HCT116 (cell line): ENCODE measurements around the gene PROSER3. TPM values are rescaled to one million over a fixed set of nuclear protein-coding genes. Genes with fewer than 3 reads are reported as not detected.

ENCODE experiments used
- ATAC-seq: fragments of 200-7000 bp; cut with Tn5 transposase; 2 replicates; pipeline ENCODE4 v1.9.1; 2020; ENCODE audit warnings: mild to moderate bottlenecking, moderate library complexity
- BruUV-seq: library from RNA; stranded (reverse); fragments of 400-500 nt; replicated peaks from 2 replicates; lab custom pipeline; 2021; lab: Mats Ljungman, UMichigan
- CTCF ChIA-PET: fragments of 300-600 bp; sonication (Branson Sonifier 250); formaldehyde crosslinking; loops from one replicate; lab custom pipeline; 2021; ENCODE audit warnings: antibody characterized with exemption; lab: Charles Lee
- POLR2A ChIA-PET: fragments of 300-600, 350-600 bp; sonication (Branson Sonifier 250); formaldehyde crosslinking; loops from one replicate; lab custom pipeline; 2021; ENCODE audit warnings: antibody characterized with exemption; lab: Charles Lee
- RAD21 ChIA-PET, 2 experiments: fragments of 300-600 bp; sonication (Branson Sonifier 250); formaldehyde crosslinking; loops; one replicate each; lab custom pipeline; 2023; ENCODE audit warnings: low total read pairs in 2 of 2; ENCODE audit not compliant: uncharacterized antibody in 2 of 2, unreplicated experiment in 2 of 2, low non-redundant PET in 1 of 2; lab: Charles Lee
- DNase-seq: peaks from one replicate; pipeline ENCODE4 v3.0.0-alpha.2; 2010; ENCODE audit warnings: low read depth, low spot score
- H2AFZ ChIP-seq: fragments of 200-600 bp; shearing (Covaris generic), sonication (generic); 2 replicates; pipeline ENCODE4 v1.6.1; 2017; ENCODE audit warnings: low read depth, mixed run types, mixed read lengths, antibody characterized with exemption, low read length; ENCODE audit not compliant: poor library complexity, severe bottlenecking
- H3K27ac ChIP-seq: 2 replicates; pipeline ENCODE4 v1.5.1; 2012; ENCODE audit warnings: low read depth, low read length
- H3K27me3 ChIP-seq: fragments of 200-600 bp; sonication (generic); 2 replicates; pipeline ENCODE4 v1.6.1; 2016; ENCODE audit warnings: mixed run types, low read length, mixed read lengths; ENCODE audit not compliant: insufficient read depth
- H3K36me3 ChIP-seq, 2 experiments: fragments of 200-500 bp in 1 of 2; fragments of 200-600 bp in 1 of 2; sonication (Bioruptor generic) in 1 of 2; sonication (generic) in 1 of 2; 2 replicates each; pipeline versions ENCODE4 v1.5.1 to v1.6.1; 2014 to 2016; ENCODE audit warnings: low read length in 2 of 2, inconsistent platforms in 1 of 2, mixed read lengths in 1 of 2, mixed run types in 1 of 2; ENCODE audit not compliant: insufficient read depth in 2 of 2, control insufficient read depth in 1 of 2
- H3K4me1 ChIP-seq, 2 experiments: fragments of 200-600 bp in 1 of 2; sonication (generic) in 1 of 2; 2 replicates each; pipeline versions ENCODE4 v1.5.1 to v1.6.1; 2012 to 2017; ENCODE audit warnings: low read length in 2 of 2, inconsistent platforms in 1 of 2, mild to moderate bottlenecking in 1 of 2, mixed read lengths in 1 of 2, mixed run types in 1 of 2, moderate library complexity in 1 of 2; ENCODE audit not compliant: insufficient read depth in 2 of 2, control insufficient read depth in 1 of 2
- H3K4me2 ChIP-seq: fragments of 200-600 bp; sonication (generic); 2 replicates; pipeline ENCODE4 v1.6.1; 2017; ENCODE audit warnings: mixed run types, low read length, mixed read lengths
- H3K4me3 ChIP-seq, 2 experiments: fragments of 200-600 bp in 1 of 2; sonication (generic) in 1 of 2; replicated peaks in 1 of 2; 2 replicates each; pipeline ENCODE4 v1.5.1; 2011 to 2016; ENCODE audit warnings: low read length in 2 of 2, control low read depth in 1 of 2, low read depth in 1 of 2, mild to moderate bottlenecking in 1 of 2, mixed read lengths in 1 of 2, mixed run types in 1 of 2
- H3K79me2 ChIP-seq: fragments of 200-600 bp; sonication (generic); 2 replicates; pipeline ENCODE4 v1.6.1; 2017; ENCODE audit warnings: mild to moderate bottlenecking, mixed run types, low read length, moderate library complexity, mixed read lengths; ENCODE audit not compliant: insufficient read depth
- H3K9ac ChIP-seq: fragments of 200-600 bp; sonication (generic); 2 replicates; pipeline ENCODE4 v1.6.1; 2016; ENCODE audit warnings: low read length, mixed read lengths
- H3K9me2 ChIP-seq: fragments of 200-600 bp; sonication (generic), shearing (Covaris generic); 2 replicates; pipeline ENCODE4 v1.6.1; 2017; ENCODE audit warnings: mixed run types, mild to moderate bottlenecking, moderate library complexity; ENCODE audit not compliant: insufficient read depth
- H3K9me3 ChIP-seq, 2 experiments: fragments of 200-500 bp in 1 of 2; fragments of 200-600 bp in 1 of 2; sonication (Bioruptor generic) in 1 of 2; sonication (generic) in 1 of 2; 2 replicates each; pipeline ENCODE4 v1.6.1; 2014 to 2017; ENCODE audit warnings: low read length in 2 of 2, mixed read lengths in 2 of 2, inconsistent platforms in 1 of 2, low read depth in 1 of 2, mild to moderate bottlenecking in 1 of 2, mixed run types in 1 of 2, moderate library complexity in 1 of 2; ENCODE audit not compliant: control insufficient read depth in 1 of 2, insufficient read depth in 1 of 2
- H4K20me1 ChIP-seq: fragments of 200-600 bp; sonication (generic), shearing (Covaris generic); 2 replicates; pipeline ENCODE4 v1.6.1; 2017; ENCODE audit warnings: mixed run types, mild to moderate bottlenecking, moderate library complexity; ENCODE audit not compliant: insufficient read depth
- ATF3 ChIP-seq: IDR thresholded peaks from 2 replicates; pipeline ENCODE4 v1.6.1; 2012
- CBX3 ChIP-seq: IDR thresholded peaks from 2 replicates; pipeline ENCODE4 v1.6.1; 2012; ENCODE audit warnings: low read depth
- ELF1 ChIP-seq: IDR thresholded peaks from 2 replicates; pipeline ENCODE4 v1.6.1; 2012; ENCODE audit warnings: low read depth, borderline replicate concordance
- MAX ChIP-seq: IDR thresholded peaks from 2 replicates; pipeline ENCODE4 v1.6.1; 2012
- POLR2A ChIP-seq: IDR thresholded peaks from 2 replicates; pipeline ENCODE4 v1.7.0; 2011; ENCODE audit warnings: borderline replicate concordance; ENCODE audit not compliant: insufficient read depth, insufficient read length; ENCODE audit errors: extremely low read depth
- REST ChIP-seq: IDR thresholded peaks from 2 replicates; pipeline ENCODE4 v1.6.1; 2012; ENCODE audit warnings: low read depth
- SRF ChIP-seq: IDR thresholded peaks from 2 replicates; pipeline ENCODE4 v1.6.1; 2012; ENCODE audit warnings: low read depth
- YY1 ChIP-seq: IDR thresholded peaks from 2 replicates; pipeline ENCODE4 v1.6.1; 2011; ENCODE audit warnings: low read length, low read depth, moderate library complexity, mild to moderate bottlenecking; ENCODE audit not compliant: insufficient replicate concordance; ENCODE audit errors: extremely low read depth
- intact Hi-C: fragments of 100-400 bp; cut with micrococcal nuclease; formaldehyde crosslinking; loops from 2 replicates; pipeline ENCODE4 v1.10.0; 2022
- total RNA-seq: library from RNA; stranded (reverse); gene quantifications from one replicate; pipeline ENCODE4 v1.2.1, GENCODE V29; 2021; ENCODE audit not compliant: unreplicated experiment

PROSER3 gene
- total RNA-seq, 1 experiment from 2014 or later: 42.5 TPM

- no peak overlapping the region for H3K4me2 ChIP-seq
- no peaks in the 10 kb centered on the region for H3K9me2 ChIP-seq
- H3K4me3 ChIP-seq: no peak overlapping the region
- TF ChIP-seq YY1 (no peak), ELF1 (no peak), REST (no peak), SRF (no peak), MAX (no peak), ATF3 (no peak), POLR2A (no peak), CBX3 (no peak)
- no peaks in the 10 kb centered on the region for H4K20me1 ChIP-seq
- peaks cover 9 to 16% of the 10 kb centered on the region in 2 experiments; a peak in 3 of 4 replicates for H3K4me1 ChIP-seq
- H3K9me3 ChIP-seq: no peaks in the 10 kb centered on the region
- intact Hi-C loops: no loop called here
- POLR2A ChIA-PET: no interaction called here
- H3K27ac ChIP-seq: no peak overlapping the region
- no peak overlapping the region for H3K9ac ChIP-seq
- H3K79me2 ChIP-seq: 0 out of 2 replicates have a peak, but pooled peaks cover 3% of the 10 kb centered on the region
- CTCF ChIA-PET: no interaction called here
- peaks cover 0 to 4% of the 10 kb centered on the region in 2 experiments; a peak in 2 of 4 replicates for H3K36me3 ChIP-seq
- no peaks in the 10 kb centered on the region for H3K27me3 ChIP-seq
- BruUV-seq: no TSS peak
- ATAC-seq (no peak), DNase-seq (no peak)
- H2AFZ ChIP-seq: no peak overlapping the region
- RAD21 ChIA-PET: no interaction called here
These were observed 20.0 kb downstream of the PROSER3 start for GRCh38 chr19:35777961-35778360.
